ENCODE data around the gene HOXC10.

The HOXC10 gene

GRCh38 chr12:54030889-54031471 is 46.0 kb downstream of the HOXC10 start:
- no peak for DNase-seq

DNA sequence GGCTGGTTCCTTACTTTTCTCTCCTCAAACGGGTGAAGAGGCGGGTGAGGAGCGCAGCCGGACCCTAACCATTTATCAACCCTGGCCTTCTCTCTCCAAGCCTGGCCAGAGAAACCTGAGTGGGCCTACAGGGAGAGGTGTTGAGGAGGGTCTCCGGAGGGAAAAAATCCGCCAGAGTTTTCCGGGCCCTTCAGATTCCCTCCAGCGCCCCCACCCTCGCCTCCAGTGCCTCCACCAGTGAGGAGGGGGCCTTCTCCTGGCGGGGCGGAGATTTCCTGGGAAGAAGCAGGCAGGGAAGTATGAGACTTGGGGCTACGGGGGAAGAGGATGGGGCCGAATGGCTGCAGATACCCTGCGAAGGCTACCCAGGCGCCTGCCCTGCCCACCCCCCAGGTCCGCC is 46.5 kb downstream of the HOXC10 start:
- no peak for DNase-seq

- no peak for DNase-seq
These were observed 47.2 kb downstream of the HOXC10 start for GRCh38 chr12:54032086-54032619.

DNA sequence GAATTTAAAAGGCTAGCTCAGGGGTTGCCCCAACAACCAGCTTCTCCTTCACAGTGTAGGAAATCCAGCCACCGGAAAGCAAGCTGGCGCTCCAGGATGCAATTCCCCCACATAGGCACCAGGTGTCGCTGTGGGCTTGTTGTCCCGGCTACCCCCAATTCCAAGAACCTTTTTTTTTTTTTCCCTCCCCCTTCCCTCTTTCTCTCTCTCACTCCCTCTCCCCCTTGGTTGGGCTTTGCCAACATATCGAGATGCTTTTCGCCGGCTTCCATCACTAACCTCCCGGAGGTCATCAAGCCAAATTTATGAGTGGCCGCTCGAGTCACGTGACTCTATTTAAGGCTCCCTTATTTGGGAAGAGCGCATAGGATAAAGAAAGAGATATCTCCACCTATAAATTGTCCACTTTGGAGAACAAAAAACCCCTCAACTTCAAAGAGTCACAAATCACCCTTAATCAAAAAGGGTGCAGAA is 47.7 kb downstream of the HOXC10 start, which contains the start of gene HOXC5:
HOXC5 (plus strand) TSS at position 424 of the 474 bp plus-strand sequence. CDS start 73 bp downstream, outside the sequence.
- peak in 3 of 4 experiments; percentile 16 to 25 (median 21) for DNase-seq

DNA sequence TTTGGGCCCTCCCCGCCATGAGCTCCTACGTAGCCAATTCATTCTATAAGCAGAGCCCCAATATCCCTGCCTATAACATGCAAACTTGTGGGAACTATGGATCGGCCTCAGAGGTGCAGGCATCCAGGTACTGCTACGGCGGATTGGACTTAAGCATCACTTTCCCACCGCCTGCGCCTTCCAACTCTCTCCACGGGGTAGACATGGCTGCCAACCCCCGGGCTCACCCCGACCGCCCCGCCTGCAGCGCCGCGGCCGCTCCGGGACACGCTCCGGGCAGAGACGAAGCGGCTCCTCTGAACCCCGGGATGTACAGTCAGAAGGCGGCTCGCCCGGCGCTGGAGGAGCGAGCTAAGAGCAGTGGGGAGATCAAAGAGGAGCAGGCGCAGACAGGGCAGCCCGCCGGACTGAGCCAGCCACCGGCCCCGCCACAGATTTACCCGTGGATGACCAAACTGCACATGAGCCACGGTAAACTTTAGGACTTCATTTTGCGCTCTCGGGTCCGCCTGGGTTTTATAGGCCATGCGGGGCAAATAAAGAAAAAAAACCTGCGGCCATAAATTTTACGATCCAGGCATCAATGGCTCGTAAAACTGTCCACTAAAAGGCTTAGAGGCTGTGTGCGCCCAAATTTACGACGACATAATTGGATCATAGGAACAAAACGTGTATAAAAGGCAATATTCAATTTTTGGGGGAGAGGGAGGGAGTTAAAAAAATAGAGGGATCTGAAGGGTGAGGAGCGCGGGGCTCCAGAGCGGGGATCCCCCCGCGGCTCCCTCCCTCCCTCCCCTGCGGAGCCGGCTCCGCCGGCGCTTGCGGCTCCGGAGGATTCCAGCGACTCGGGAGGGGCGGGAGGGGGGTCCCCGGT is 48.4 kb downstream of the HOXC10 start:
- DNase-seq, result no peak

- DNase-seq, result no peak
These were observed 49.2 kb downstream of the HOXC10 start for GRCh38 chr12:54033980-54034784.

DNA sequence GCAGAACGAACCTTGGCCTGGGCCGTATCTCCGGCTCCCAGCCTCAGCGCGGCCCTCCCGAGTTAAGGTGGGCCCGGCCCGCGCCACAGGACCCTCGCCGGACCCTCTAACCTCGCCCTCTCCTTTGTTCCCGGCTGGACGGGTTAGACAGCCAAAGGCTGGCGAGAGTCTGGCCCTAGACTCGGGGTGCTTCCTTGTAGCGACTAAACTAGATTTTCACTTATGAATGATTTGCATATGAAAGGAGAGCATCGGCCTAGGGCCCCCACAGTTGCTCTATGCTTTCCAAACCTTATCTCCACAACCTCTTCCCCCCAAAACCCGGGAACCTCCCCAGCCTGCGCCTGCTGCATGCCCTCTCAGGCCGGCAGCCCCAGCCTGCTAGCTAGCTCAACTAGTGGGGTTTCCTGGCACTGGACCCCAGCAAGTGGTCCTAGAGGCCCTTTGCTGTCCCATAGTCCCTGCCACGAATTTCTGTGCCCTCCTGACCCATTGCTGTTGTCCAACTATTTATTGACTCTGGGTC is 49.9 kb downstream of the HOXC10 start:
- DNase-seq, result no peak

GRCh38 chr12:54035568-54036264 is 50.8 kb downstream of the HOXC10 start:
- no peak for DNase-seq

DNA sequence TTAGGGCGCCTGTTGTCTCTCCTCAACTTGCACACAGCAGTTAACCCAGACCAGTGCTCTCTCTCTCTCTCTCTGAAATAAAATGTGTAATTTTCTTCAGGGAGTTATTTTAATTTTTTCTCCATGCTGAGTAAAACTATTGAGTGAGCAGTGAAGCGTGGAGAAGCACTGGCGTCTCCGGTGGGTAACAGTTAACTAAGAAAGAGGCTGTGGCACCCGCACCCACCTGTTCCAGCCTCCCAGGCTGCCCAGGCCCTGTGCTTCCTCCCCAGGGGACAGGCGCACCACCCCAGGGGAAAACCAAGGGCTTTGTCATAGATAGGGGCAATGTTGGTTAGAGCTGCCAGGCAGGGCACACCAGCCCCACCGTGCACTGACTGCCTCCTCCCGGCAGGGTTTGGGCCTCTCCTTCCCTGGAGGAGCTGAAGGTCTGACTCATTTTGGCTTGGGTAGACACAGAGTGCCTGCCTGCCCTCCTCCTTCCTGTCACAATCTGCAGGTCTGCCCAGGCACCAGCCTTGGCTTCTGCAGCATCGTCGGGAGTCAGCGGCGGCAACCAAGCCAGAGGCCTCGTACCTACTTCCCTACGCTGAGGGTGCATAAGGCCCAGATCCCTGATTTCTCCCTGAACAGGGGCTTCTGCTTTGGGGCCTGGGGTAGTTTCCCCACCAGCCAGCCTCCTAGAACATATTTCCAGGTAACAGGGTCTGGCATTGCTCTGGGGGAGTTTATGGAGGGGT is 51.8 kb downstream of the HOXC10 start:
- no peak for DNase-seq

DNA sequence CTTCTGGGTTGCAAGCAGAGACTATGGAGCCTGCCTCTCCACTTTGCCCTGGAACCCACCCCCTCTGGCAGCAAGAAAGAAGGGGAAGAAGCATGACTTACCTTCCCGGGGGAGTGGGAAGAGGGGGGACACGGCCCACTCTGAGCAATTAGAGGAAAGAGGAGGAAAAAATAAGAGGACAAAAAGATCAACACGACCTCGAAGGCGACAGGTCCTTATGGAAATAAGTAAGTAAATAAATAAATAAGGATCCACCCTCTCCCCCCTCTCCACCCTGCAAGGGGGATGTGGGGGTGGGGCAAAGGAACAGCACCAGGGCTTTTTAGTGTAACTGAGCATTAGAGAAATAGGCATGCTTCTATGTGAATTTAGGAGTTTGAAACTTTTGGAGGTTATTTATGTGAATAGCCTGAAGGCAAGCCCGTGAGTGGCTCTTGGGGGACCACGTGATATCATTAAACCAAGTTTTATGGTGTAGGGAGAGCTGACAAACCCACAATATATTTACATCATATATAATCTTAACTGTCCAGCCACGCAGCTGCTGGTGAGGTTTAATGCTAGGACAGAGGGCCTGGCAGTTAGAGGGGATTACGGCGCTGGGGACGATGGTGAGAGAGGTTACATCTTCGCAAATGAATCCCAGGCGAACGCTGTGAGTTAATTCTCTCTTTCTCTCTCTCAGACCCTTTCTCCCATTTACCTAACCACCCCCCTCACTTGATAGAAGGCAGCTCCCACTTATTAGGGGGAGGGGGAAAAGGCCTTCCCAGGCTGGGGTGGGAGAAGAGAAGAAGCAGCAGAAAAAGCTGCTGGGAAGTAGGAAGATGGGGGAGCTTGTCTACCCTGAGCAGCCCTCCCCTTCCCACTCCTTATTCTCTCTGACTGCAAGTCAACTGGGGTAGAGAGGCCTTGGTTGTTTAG is 52.7 kb downstream of the HOXC10 start:
- no peak for DNase-seq

- DNase-seq, result no peak
These were observed 53.4 kb downstream of the HOXC10 start for GRCh38 chr12:54038284-54038870.

- no peak for DNase-seq
These were observed 54.0 kb downstream of the HOXC10 start for GRCh38 chr12:54038871-54039414.

DNA sequence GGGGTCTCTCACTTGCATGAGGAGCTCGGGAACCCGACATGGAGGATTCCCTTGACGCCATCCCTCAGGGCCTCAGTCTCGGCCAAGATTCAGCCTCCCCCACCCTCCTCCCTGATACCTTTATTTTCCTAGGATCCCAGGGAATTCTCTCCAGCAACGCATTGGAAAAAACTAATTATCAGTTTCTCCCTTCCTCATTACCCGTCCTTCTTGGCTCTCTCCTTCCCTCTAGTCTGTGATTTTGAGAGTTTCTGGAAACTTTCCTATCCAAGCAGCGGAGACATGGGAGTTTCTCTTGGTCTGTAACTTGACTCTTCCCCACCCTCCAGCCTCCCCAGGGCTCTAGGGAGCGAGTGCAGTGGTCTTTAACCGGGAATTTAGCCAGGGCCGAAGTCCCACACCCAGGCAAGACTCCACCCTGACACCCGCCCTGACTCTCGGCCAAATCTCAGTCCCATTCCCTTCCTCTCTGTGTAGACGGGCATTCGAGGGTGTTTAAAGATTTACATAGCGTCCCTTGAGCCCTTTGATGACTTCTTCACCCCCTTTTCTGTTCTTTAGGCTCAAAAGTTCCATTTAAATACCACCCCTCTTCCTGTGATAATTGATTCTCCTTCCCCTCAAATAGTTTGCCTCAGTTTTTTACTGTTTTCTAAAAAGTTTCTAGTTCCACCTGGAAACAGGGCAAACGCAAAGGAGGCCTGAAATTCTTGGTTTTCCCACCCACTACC is 54.6 kb downstream of the HOXC10 start:
- no peak for DNase-seq
